IPS-18a (cell line): ENCODE data around the gene KCTD7.
"Not testable (repeated sequence)": the region's sequence is repeated elsewhere in the genome, so short reads cannot be mapped to it uniquely, and the experiment has no call there.

Source experiments
- H3K27ac ChIP-seq: one replicate; pipeline ENCODE4 v1.5.1; 2013; ENCODE audit warnings: low read length
- H3K27me3 ChIP-seq: one replicate; pipeline ENCODE4 v1.6.1; 2013; ENCODE audit warnings: mild to moderate bottlenecking, low read length; ENCODE audit not compliant: control insufficient read depth, insufficient read depth
- H3K36me3 ChIP-seq: one replicate; pipeline ENCODE4 v1.6.1; 2013; ENCODE audit warnings: low read depth, low read length; ENCODE audit not compliant: control insufficient read depth
- H3K4me1 ChIP-seq: one replicate; pipeline ENCODE4 v1.6.1; 2013; ENCODE audit warnings: low read depth, low read length; ENCODE audit not compliant: control insufficient read depth
- H3K4me3 ChIP-seq: one replicate; pipeline ENCODE4 v1.5.1; 2013; ENCODE audit warnings: low read length
- H3K9ac ChIP-seq: one replicate; pipeline ENCODE4 v1.6.1; 2013; ENCODE audit warnings: mild to moderate bottlenecking, low read length, moderate library complexity
- H3K9me3 ChIP-seq: one replicate; pipeline ENCODE4 v1.6.1; 2013; ENCODE audit warnings: low read depth, low read length; ENCODE audit not compliant: control insufficient read depth

KCTD7 gene

GRCh38 chr7:66627151-66627681, 1.5 kb upstream of the KCTD7 start:
- Histone ChIP-seq H3K9ac (no peak overlapping the region), H3K9me3 (no peaks in the 10 kb centered on the region), H3K36me3 (no peaks in the 10 kb centered on the region), H3K4me3 (no peak overlapping the region), H3K4me1 (peaks cover 3% of the 10 kb centered on the region), H3K27me3 (peaks cover 8% of the 10 kb centered on the region), H3K27ac (no peak overlapping the region)

GRCh38 chr7:66627881-66628360, 760 bp upstream of the KCTD7 start:
- Histone ChIP-seq H3K9ac (peak overlapping the region; percentile 70), H3K4me1 (peaks cover 3% of the 10 kb centered on the region), H3K9me3 (no peaks in the 10 kb centered on the region), H3K27ac (peak overlapping the region; percentile 57), H3K27me3 (peaks cover 8% of the 10 kb centered on the region), H3K36me3 (no peaks in the 10 kb centered on the region), H3K4me3 (peak overlapping the region; percentile 91)

- no peaks in the 10 kb centered on the region for H3K36me3 ChIP-seq
- H3K9ac ChIP-seq, result peak overlapping the region; percentile 30
- peaks cover 3% of the 10 kb centered on the region for H3K4me1 ChIP-seq
- peaks cover 8% of the 10 kb centered on the region for H3K27me3 ChIP-seq
- no peak overlapping the region for H3K27ac ChIP-seq
- no peaks in the 10 kb centered on the region for H3K9me3 ChIP-seq
- peak overlapping the region; percentile 61 for H3K4me3 ChIP-seq
These were observed 761 bp downstream of the KCTD7 start for GRCh38 chr7:66629222-66630062.

GRCh38 chr7:66630531-66630930, 1.9 kb downstream of the KCTD7 start:
- Histone ChIP-seq H3K9me3 (no peaks in the 10 kb centered on the region), H3K27me3 (peaks cover 8% of the 10 kb centered on the region), H3K9ac (no peak overlapping the region), H3K4me1 (peaks cover 3% of the 10 kb centered on the region), H3K36me3 (peaks cover 3% of the 10 kb centered on the region), H3K27ac (no peak overlapping the region), H3K4me3 (no peak overlapping the region)

- Histone ChIP-seq H3K27ac (no peak overlapping the region), H3K9me3 (no peaks in the 10 kb centered on the region), H3K4me1 (peaks cover 3% of the 10 kb centered on the region), H3K36me3 (peaks cover 3% of the 10 kb centered on the region), H3K27me3 (peaks cover 8% of the 10 kb centered on the region), H3K9ac (no peak overlapping the region), H3K4me3 (no peak overlapping the region)
These were observed 2.8 kb downstream of the KCTD7 start for GRCh38 chr7:66631471-66631870.

GRCh38 chr7:66634816-66635215, 6.1 kb downstream of the KCTD7 start:
- Histone ChIP-seq H3K36me3 (peaks cover 15% of the 10 kb centered on the region), H3K27ac (no peak overlapping the region)

GRCh38 chr7:66635322-66635981, 6.8 kb downstream of the KCTD7 start:
- not testable (repeated sequence) for H3K27me3 ChIP-seq, H3K9me3 ChIP-seq, H3K27ac ChIP-seq, H3K9ac ChIP-seq, H3K4me3 ChIP-seq, H3K4me1 ChIP-seq
- peaks cover 21% of the 10 kb centered on the region for H3K36me3 ChIP-seq

More at GRCh38 chr7:66634816-66635215, 6.1 kb downstream of the KCTD7 start:
- Histone ChIP-seq H3K9me3 (no peaks in the 10 kb centered on the region), H3K27me3 (no peaks in the 10 kb centered on the region), H3K4me3 (no peak overlapping the region), H3K4me1 (no peaks in the 10 kb centered on the region), H3K9ac (no peak overlapping the region)

- H3K27ac ChIP-seq, H3K4me1 ChIP-seq, H3K4me3 ChIP-seq, H3K27me3 ChIP-seq, H3K9me3 ChIP-seq, H3K9ac ChIP-seq: not testable (repeated sequence)
- peaks cover 21% of the 10 kb centered on the region for H3K36me3 ChIP-seq
These were observed 7.4 kb downstream of the KCTD7 start for GRCh38 chr7:66635982-66636546.

GRCh38 chr7:66638309-66639099, 9.8 kb downstream of the KCTD7 start:
- Histone ChIP-seq H3K4me3 (no peak overlapping the region), H3K27ac (no peak overlapping the region), H3K4me1 (no peaks in the 10 kb centered on the region), H3K27me3 (no peaks in the 10 kb centered on the region), H3K9ac (no peak overlapping the region), H3K36me3 (peaks cover 25% of the 10 kb centered on the region), H3K9me3 (no peaks in the 10 kb centered on the region)

GRCh38 chr7:66639773-66640172, 11.1 kb downstream of the KCTD7 start:
- peaks cover 29% of the 10 kb centered on the region for H3K36me3 ChIP-seq
- H3K4me3 ChIP-seq, result no peak overlapping the region
- no peak overlapping the region for H3K27ac ChIP-seq
- H3K9me3 ChIP-seq, result no peaks in the 10 kb centered on the region
- H3K27me3 ChIP-seq, result no peaks in the 10 kb centered on the region
- H3K4me1 ChIP-seq, result no peaks in the 10 kb centered on the region
- H3K9ac ChIP-seq, result no peak overlapping the region
